ENCODE data around the gene PDXP.
"Not testable (repeated sequence)": the region's sequence is repeated elsewhere in the genome, so short reads cannot be mapped to it uniquely, and the experiment has no call there.

The PDXP gene

GRCh38 chr22:37658133-37659065, at the start of gene PDXP:
TSS of gene PDXP (plus strand) at chr22:37658723. CDS start at chr22:37658783, 60 bp downstream.
- peak; percentile 100 for DNase-seq

- no peak for DNase-seq
Measured at GRCh38 chr22:37609240-37610152, 49.0 kb upstream of the PDXP start.

- not testable (repeated sequence) for DNase-seq
Measured at GRCh38 chr22:37610153-37610475, 48.4 kb upstream of the PDXP start.

- DNase-seq = no peak
Measured at GRCh38 chr22:37610480-37611129, 47.9 kb upstream of the PDXP start.

GRCh38 chr22:37611207-37611606, 47.3 kb upstream of the PDXP start:
- DNase-seq = no peak

GRCh38 chr22:37616201-37617083, 42.1 kb upstream of the PDXP start:
- no peak for DNase-seq

GRCh38 chr22:37617431-37617830, 41.1 kb upstream of the PDXP start:
- no peak for DNase-seq

- DNase-seq = no peak
Measured at GRCh38 chr22:37618072-37618656, 40.4 kb upstream of the PDXP start.

- no peak for DNase-seq
Measured at GRCh38 chr22:37618674-37619073, 39.8 kb upstream of the PDXP start.

GRCh38 chr22:37619991-37620390, 38.5 kb upstream of the PDXP start:
- DNase-seq = no peak

GRCh38 chr22:37621352-37621860, 37.1 kb upstream of the PDXP start:
- DNase-seq = no peak

GRCh38 chr22:37623075-37624016, 35.2 kb upstream of the PDXP start:
- DNase-seq = peak; percentile 88

- DNase-seq = no peak
Measured at GRCh38 chr22:37624017-37624365, 34.5 kb upstream of the PDXP start.

GRCh38 chr22:37624876-37625275, 33.6 kb upstream of the PDXP start:
- DNase-seq = no peak

GRCh38 chr22:37625737-37626136, 32.8 kb upstream of the PDXP start:
- DNase-seq = no peak

GRCh38 chr22:37626144-37626543, 32.4 kb upstream of the PDXP start:
- no peak for DNase-seq

- no peak for DNase-seq
Measured at GRCh38 chr22:37626556-37627075, 31.9 kb upstream of the PDXP start.

- no peak for DNase-seq
Measured at GRCh38 chr22:37627121-37627520, 31.4 kb upstream of the PDXP start.

- DNase-seq = no peak
Measured at GRCh38 chr22:37627545-37627944, 31.0 kb upstream of the PDXP start.

GRCh38 chr22:37628830-37629229, 29.7 kb upstream of the PDXP start:
- DNase-seq = no peak

Measured in eye (tissue), 1 donor.